ENCODE measurements around the gene DPYSL4.

DNA sequence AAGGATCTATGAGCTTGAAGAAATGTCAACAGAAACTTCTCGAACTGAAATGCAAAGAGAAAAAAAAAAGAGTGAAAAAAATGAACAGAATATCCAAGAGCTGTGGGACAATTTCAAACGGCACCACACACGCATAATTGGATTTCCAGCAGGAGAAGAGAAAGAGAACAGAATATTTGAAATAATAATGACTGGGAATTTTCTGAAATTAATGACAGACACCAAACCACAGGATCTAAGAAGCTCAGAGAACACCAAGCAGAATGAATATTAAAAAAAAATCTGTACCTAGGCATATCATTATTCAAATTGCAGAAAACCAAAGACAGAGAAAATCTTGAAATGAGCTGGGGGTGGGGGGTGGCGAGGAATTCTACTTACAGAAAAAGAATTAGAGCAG is 27.2 kb downstream of the DPYSL4 start:
- TF ChIP-seq EZH2 (IDR thresholded peaks at IDR 0.05; ENCODE audit: insufficient read depth, poor library complexity, severe bottlenecking) (no peak), EZH2phosphoT487 (IDR thresholded peaks at IDR 0.05; ENCODE audit: insufficient read depth, low read depth) (no peak)

Data from GM23248 (cell line).